ENCODE data around the gene CFAP46.

GRCh38 chr10:132792796-132793195, 149.6 kb downstream of the CFAP46 start:
- TF ChIP-seq CTCF (IDR thresholded peaks at IDR 0.05) = no peak
- no peak for TF ChIP-seq POLR2A (IDR thresholded peaks at IDR 0.05)

All from Peyer's patch (tissue), 4 donors.